CD4-positive, CD25-positive, alpha-beta regulatory T cell (primary cell): ENCODE results near the gene CD80. TPM values are rescaled to one million over a fixed set of nuclear protein-coding genes. Genes with fewer than 3 reads are reported as not detected.

Experiments used
- ATAC-seq, 2 donors: fragments of 150-1000 bp; cut with Tn5 transposase; one replicate each; pipeline ENCODE4 v1.10.0; 2021; ENCODE audit warnings: low read depth in 2 of 2, moderate number of reproducible peaks in 2 of 2, moderate library complexity in 1 of 2
- DNase-seq, 3 donors: peaks; one replicate each; pipeline versions ENCODE4 v3.0.0 to v3.0.0-alpha.2; 2012 to 2022; ENCODE audit warnings: mixed read lengths in 1 of 3
- H3K27ac ChIP-seq: one replicate; pipeline ENCODE4 v1.7.0; 2013; ENCODE audit warnings: mild to moderate bottlenecking, low read length; ENCODE audit not compliant: insufficient read depth, poor library complexity, severe bottlenecking
- H3K27me3 ChIP-seq: one replicate; pipeline ENCODE4 v1.7.0; 2013; ENCODE audit warnings: low read length; ENCODE audit not compliant: control insufficient read depth, insufficient read depth
- H3K36me3 ChIP-seq: one replicate; pipeline ENCODE4 v1.7.0; 2013; ENCODE audit warnings: mild to moderate bottlenecking, low read length, moderate library complexity; ENCODE audit not compliant: control insufficient read depth, insufficient read depth
- H3K4me1 ChIP-seq: 2 replicates; pipeline ENCODE4 v1.7.0; 2013; ENCODE audit warnings: mild to moderate bottlenecking, low read length; ENCODE audit not compliant: insufficient read depth, control insufficient read depth, poor library complexity, severe bottlenecking
- H3K4me3 ChIP-seq: one replicate; pipeline ENCODE4 v1.7.0; 2013; ENCODE audit warnings: low read depth, mild to moderate bottlenecking, low read length, moderate library complexity
- H3K9me3 ChIP-seq, 2 experiments: 1 replicate in 1 of 2; 2 replicates in 1 of 2; pipeline ENCODE4 v1.7.0; 2013; ENCODE audit warnings: low read length in 2 of 2, mild to moderate bottlenecking in 1 of 2, moderate library complexity in 1 of 2; ENCODE audit not compliant: control insufficient read depth in 2 of 2
- H3K27ac Mint-ChIP-seq, 3 donors: one replicate each; pipeline ENCODE4 v1.8.0; 2020 to 2022; ENCODE audit warnings: mild to moderate bottlenecking in 3 of 3, mixed read lengths in 3 of 3, moderate library complexity in 2 of 3
- H3K27me3 Mint-ChIP-seq: one replicate; pipeline ENCODE4 v1.8.0; 2022; ENCODE audit warnings: mild to moderate bottlenecking, mixed read lengths
- H3K36me3 Mint-ChIP-seq: one replicate; pipeline ENCODE4 v1.8.0; 2020; ENCODE audit warnings: mixed read lengths
- H3K4me1 Mint-ChIP-seq, 4 donors: one replicate each; pipeline ENCODE4 v1.8.0; 2020 to 2022; ENCODE audit warnings: mixed read lengths in 4 of 4, mild to moderate bottlenecking in 1 of 4
- H3K4me3 Mint-ChIP-seq, 4 donors: one replicate each; pipeline ENCODE4 v1.8.0; 2020 to 2022; ENCODE audit warnings: mild to moderate bottlenecking in 4 of 4, mixed read lengths in 4 of 4, moderate library complexity in 3 of 4
- H3K9me3 Mint-ChIP-seq, 7 donors: one replicate each; pipeline ENCODE4 v1.8.0; 2020 to 2022; ENCODE audit warnings: mixed read lengths in 7 of 7, mild to moderate bottlenecking in 3 of 7, moderate library complexity in 2 of 7
- polyA plus RNA-seq, 4 donors: library from polyadenylated mRNA; unstranded; fragments of 300-500 nt; fragmentation: Illumina TruSeq; gene quantifications; one replicate each; pipeline ENCODE4 v1.2.3, GENCODE V29; 2021
- total RNA-seq: library from RNA; stranded (reverse); gene quantifications from one replicate; pipeline ENCODE4 v1.2.3, GENCODE V29; 2022

Gene CD80
- total and polyA plus RNA-seq, 5 donors from 2014 or later, result 0.87 to 24.2 (median 2.0) TPM

DNA sequence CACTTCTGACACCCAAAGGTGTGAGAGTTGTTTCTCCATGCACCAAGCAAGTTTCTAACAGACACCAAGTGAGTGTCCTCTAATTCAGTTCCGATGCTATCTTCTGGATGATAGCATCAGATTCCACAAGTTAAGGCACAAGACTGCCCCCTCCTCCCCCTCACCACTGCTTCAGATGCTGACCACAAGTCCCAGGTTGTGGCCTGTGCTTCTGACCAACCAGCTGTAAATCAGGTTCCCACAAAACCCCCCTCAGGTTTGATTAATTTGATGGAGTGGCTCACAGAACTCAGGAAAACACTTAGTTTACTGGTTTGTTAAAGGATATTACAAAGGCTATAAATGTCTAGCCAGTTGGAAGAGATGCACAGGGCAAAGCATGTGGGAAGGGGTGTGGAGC, 31.3 kb upstream of the CD80 start:
- DNase-seq (no peak), ATAC-seq (no peak)
- H3K4me1 ChIP-seq, result no peaks in the 10 kb centered on the region
- no peaks in the 10 kb centered on the region for H3K9me3 ChIP-seq
- H3K4me3 ChIP-seq, result no peak overlapping the region
- H3K27me3 ChIP-seq, result no peaks in the 10 kb centered on the region
- H3K27me3 Mint-ChIP-seq, result no peaks in the 10 kb centered on the region
- H3K27ac Mint-ChIP-seq, result no peak overlapping the region
- H3K27ac ChIP-seq, result no peak overlapping the region
- H3K4me1 Mint-ChIP-seq, result peaks cover 0 to 6% (median 3%) of the 10 kb centered on the region in 4 donors
- H3K9me3 Mint-ChIP-seq, result peaks cover 0 to 4% (median 0%) of the 10 kb centered on the region in 7 donors
- no peaks in the 10 kb centered on the region for H3K36me3 Mint-ChIP-seq
- no peak overlapping the region for H3K4me3 Mint-ChIP-seq
- peaks cover 3% of the 10 kb centered on the region for H3K36me3 ChIP-seq

GRCh38 chr3:119589102-119589773, 29.8 kb upstream of the CD80 start:
- Histone ChIP-seq H3K9me3 (no peaks in the 10 kb centered on the region), H3K27me3 (no peaks in the 10 kb centered on the region), H3K4me3 (no peak overlapping the region), H3K27ac (no peak overlapping the region), H3K36me3 (peaks cover 3% of the 10 kb centered on the region), H3K4me1 (no peaks in the 10 kb centered on the region)
- Mint-ChIP-seq H3K4me3 (no peak overlapping the region), H3K36me3 (no peaks in the 10 kb centered on the region), H3K4me1 (peaks cover 0 to 6% (median 3%) of the 10 kb centered on the region in 4 donors), H3K27ac (peak overlapping the region in 1 of 3 donors; percentile 11), H3K9me3 (peaks cover 0 to 4% (median 0%) of the 10 kb centered on the region in 7 donors), H3K27me3 (no peaks in the 10 kb centered on the region)
- ATAC-seq (no peak), DNase-seq (no peak)

GRCh38 chr3:119588112-119588511, 28.7 kb upstream of the CD80 start:
- H3K27ac Mint-ChIP-seq, result no peak overlapping the region

DNA sequence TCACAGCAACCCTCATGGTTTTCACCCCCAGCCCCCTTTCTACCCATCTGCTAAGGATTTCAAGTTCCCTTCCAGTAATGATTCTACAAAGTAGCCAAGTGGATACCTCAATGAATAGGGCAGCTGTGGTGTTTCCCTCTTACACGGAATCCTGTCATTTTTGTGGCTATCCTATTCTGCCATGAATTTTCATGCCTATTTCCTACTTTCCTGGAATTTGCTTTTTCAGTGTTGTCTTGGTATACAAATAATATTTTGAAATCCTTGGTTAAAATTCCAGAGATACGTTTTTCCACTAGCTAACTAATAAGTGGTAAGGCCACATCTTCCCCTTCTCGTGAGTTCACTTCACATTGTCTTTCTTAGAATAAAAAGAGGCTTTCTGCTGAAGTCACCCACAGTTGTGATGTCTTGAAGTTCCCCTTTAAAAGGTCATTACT, 27.3 kb upstream of the CD80 start:
- Histone ChIP-seq H3K9me3 (no peaks in the 10 kb centered on the region), H3K27me3 (no peaks in the 10 kb centered on the region), H3K27ac (no peak overlapping the region), H3K4me1 (no peaks in the 10 kb centered on the region), H3K36me3 (peaks cover 3% of the 10 kb centered on the region), H3K4me3 (no peak overlapping the region)
- peaks cover 0 to 4% (median 0%) of the 10 kb centered on the region in 7 donors for H3K9me3 Mint-ChIP-seq
- no peaks in the 10 kb centered on the region for H3K27me3 Mint-ChIP-seq
- H3K27ac Mint-ChIP-seq, result no peak overlapping the region
- peak in 1 of 3 donors; percentile 26 for DNase-seq
- peaks cover 0 to 14% (median 11%) of the 10 kb centered on the region in 4 donors for H3K4me1 Mint-ChIP-seq
- H3K36me3 Mint-ChIP-seq, result no peaks in the 10 kb centered on the region
- peak overlapping the region in 1 of 4 donors; percentile 48 for H3K4me3 Mint-ChIP-seq
- no peak for ATAC-seq

More at GRCh38 chr3:119588112-119588511, 28.7 kb upstream of the CD80 start:
- DNase-seq, result no peak
- no peaks in the 10 kb centered on the region for H3K9me3 ChIP-seq
- no peak overlapping the region for H3K27ac ChIP-seq
- no peak overlapping the region for H3K4me3 ChIP-seq
- H3K4me3 Mint-ChIP-seq, result no peak overlapping the region
- H3K27me3 Mint-ChIP-seq, result no peaks in the 10 kb centered on the region
- H3K4me1 Mint-ChIP-seq, result peaks cover 0 to 6% (median 3%) of the 10 kb centered on the region in 4 donors
- peaks cover 3% of the 10 kb centered on the region for H3K36me3 ChIP-seq
- no peaks in the 10 kb centered on the region for H3K36me3 Mint-ChIP-seq
- ATAC-seq, result no peak
- H3K4me1 ChIP-seq, result no peaks in the 10 kb centered on the region
- H3K9me3 Mint-ChIP-seq, result peaks cover 0 to 4% (median 0%) of the 10 kb centered on the region in 7 donors
- no peaks in the 10 kb centered on the region for H3K27me3 ChIP-seq

GRCh38 chr3:119585856-119586570, 26.6 kb upstream of the CD80 start:
- no peak overlapping the region for H3K4me3 Mint-ChIP-seq
- H3K4me1 Mint-ChIP-seq, result peaks cover 5 to 15% (median 14%) of the 10 kb centered on the region in 4 donors
- peaks cover 0 to 4% (median 0%) of the 10 kb centered on the region in 7 donors for H3K9me3 Mint-ChIP-seq
- H3K36me3 Mint-ChIP-seq, result no peaks in the 10 kb centered on the region
- H3K4me3 ChIP-seq, result no peak overlapping the region
- DNase-seq (no peak), ATAC-seq (no peak)
- H3K27ac Mint-ChIP-seq, result no peak overlapping the region
- H3K9me3 ChIP-seq, result no peaks in the 10 kb centered on the region
- H3K27ac ChIP-seq, result no peak overlapping the region
- H3K36me3 ChIP-seq, result peaks cover 3% of the 10 kb centered on the region
- no peaks in the 10 kb centered on the region for H3K4me1 ChIP-seq
- no peaks in the 10 kb centered on the region for H3K27me3 ChIP-seq
- no peaks in the 10 kb centered on the region for H3K27me3 Mint-ChIP-seq

GRCh38 chr3:119585208-119585607, 25.8 kb upstream of the CD80 start:
- peaks cover 0 to 4% (median 0%) of the 10 kb centered on the region in 7 donors for H3K9me3 Mint-ChIP-seq
- no peaks in the 10 kb centered on the region for H3K36me3 Mint-ChIP-seq
- no peak overlapping the region for H3K4me3 ChIP-seq
- H3K4me1 Mint-ChIP-seq, result peaks cover 5 to 20% (median 18%) of the 10 kb centered on the region in 4 donors
- no peak for ATAC-seq
- H3K27ac ChIP-seq, result no peak overlapping the region
- no peak overlapping the region for H3K27ac Mint-ChIP-seq
- peaks cover 3% of the 10 kb centered on the region for H3K36me3 ChIP-seq
- H3K4me1 ChIP-seq, result peaks cover 3% of the 10 kb centered on the region
- no peak for DNase-seq
- no peaks in the 10 kb centered on the region for H3K27me3 Mint-ChIP-seq
- no peak overlapping the region for H3K4me3 Mint-ChIP-seq
- no peaks in the 10 kb centered on the region for H3K9me3 ChIP-seq
- no peaks in the 10 kb centered on the region for H3K27me3 ChIP-seq

- no peaks in the 10 kb centered on the region for H3K36me3 ChIP-seq
- H3K9me3 ChIP-seq, result no peaks in the 10 kb centered on the region
- peaks cover 9% of the 10 kb centered on the region for H3K4me1 ChIP-seq
- H3K27ac ChIP-seq, result no peak overlapping the region
- Mint-ChIP-seq H3K36me3 (no peaks in the 10 kb centered on the region), H3K27me3 (no peaks in the 10 kb centered on the region), H3K4me3 (peak overlapping the region in 2 of 4 donors; percentile 26 to 68), H3K9me3 (peaks cover 0 to 2% (median 0%) of the 10 kb centered on the region in 7 donors), H3K27ac (peak overlapping the region in 2 of 3 donors; percentile 65 to 93), H3K4me1 (peaks cover 10 to 29% (median 18%) of the 10 kb centered on the region in 4 donors)
- H3K4me3 ChIP-seq, result no peak overlapping the region
- ATAC-seq, result no peak
- DNase-seq, result peak in 1 of 3 donors; percentile 33
- no peaks in the 10 kb centered on the region for H3K27me3 ChIP-seq
These were observed 22.8 kb upstream of the CD80 start for GRCh38 chr3:119582178-119582577.
